ENCODE data around the gene SCFD2.
"Not testable (repeated sequence)": the region's sequence is repeated elsewhere in the genome, so short reads cannot be mapped to it uniquely, and the experiment has no call there.

Gene SCFD2

GRCh38 chr4:53267026-53267425 is 98.8 kb downstream of the SCFD2 start:
- DNase-seq = no peak
- Histone ChIP-seq H3K36me3 (ENCODE audit: control insufficient read depth in 4 of 4, insufficient read depth in 4 of 4, low read length in 3 of 4) (peaks cover 0 to 14% (median 9%) of the 10 kb centered on the region in 4 experiments), H3K9me3 (ENCODE audit: control extremely low read depth in 1 of 5, control insufficient read depth in 4 of 5, insufficient read depth in 2 of 5, low read depth in 1 of 5, low read length in 4 of 5) (peaks cover 0 to 13% (median 8%) of the 10 kb centered on the region in 5 experiments), H3K4me3 (ENCODE audit: control insufficient read depth in 1 of 7, extremely low read depth in 1 of 7, insufficient read depth in 4 of 7, low read depth in 2 of 7, low read length in 6 of 7) (no peak overlapping the region), H3K4me1 (ENCODE audit: control extremely low read depth in 1 of 4, control insufficient read depth in 4 of 4, insufficient read depth in 4 of 4, low read length in 3 of 4) (no peaks in the 10 kb centered on the region), H3K27ac (ENCODE audit: insufficient read depth in 1 of 2, low read depth in 1 of 2, low read length in 2 of 2, poor library complexity in 1 of 2, severe bottlenecking in 2 of 2) (no peak overlapping the region), H3K27me3 (replicated peaks in 2 of 5; ENCODE audit: control insufficient read depth in 4 of 5, insufficient read depth in 5 of 5, low read length in 4 of 5) (no peaks in the 10 kb centered on the region)
- ChIA-PET CTCF (no interaction called here), POLR2A (interaction anchor here (0.6 kb wide), 1 partner anchor 218 kb away, joined by 6 read pairs; no protein-coding TSS in a partner anchor)
- 100% methylated on average over 1 of the region's 4 CpGs for WGBS (ENCODE audit: insufficient coverage)

GRCh38 chr4:53255986-53256385 is 109.9 kb downstream of the SCFD2 start:
- POLR2A ChIA-PET; H3K27me3 ChIP-seq (replicated peaks in 2 of 5; ENCODE audit: control insufficient read depth in 4 of 5, insufficient read depth in 5 of 5, low read length in 4 of 5); H3K4me1 ChIP-seq (ENCODE audit: control extremely low read depth in 1 of 4, control insufficient read depth in 4 of 4, insufficient read depth in 4 of 4, low read length in 3 of 4); CTCF ChIA-PET; DNase-seq; H3K4me3 ChIP-seq (ENCODE audit: control insufficient read depth in 1 of 7, extremely low read depth in 1 of 7, insufficient read depth in 4 of 7, low read depth in 2 of 7, low read length in 6 of 7); H3K27ac ChIP-seq (ENCODE audit: insufficient read depth in 1 of 2, low read depth in 1 of 2, low read length in 2 of 2, poor library complexity in 1 of 2, severe bottlenecking in 2 of 2); H3K9me3 ChIP-seq (ENCODE audit: control extremely low read depth in 1 of 5, control insufficient read depth in 4 of 5, insufficient read depth in 2 of 5, low read depth in 1 of 5, low read length in 4 of 5); H3K36me3 ChIP-seq (ENCODE audit: control insufficient read depth in 4 of 4, insufficient read depth in 4 of 4, low read length in 3 of 4): not testable (repeated sequence)
- no CpG with 5 or more reads among the region's 31 CpGs for WGBS (ENCODE audit: insufficient coverage)

- Histone ChIP-seq H3K27me3 (replicated peaks in 2 of 5; ENCODE audit: control insufficient read depth in 4 of 5, insufficient read depth in 5 of 5, low read length in 4 of 5) (no peaks in the 10 kb centered on the region), H3K27ac (ENCODE audit: insufficient read depth in 1 of 2, low read depth in 1 of 2, low read length in 2 of 2, poor library complexity in 1 of 2, severe bottlenecking in 2 of 2) (no peak overlapping the region), H3K4me1 (ENCODE audit: control extremely low read depth in 1 of 4, control insufficient read depth in 4 of 4, insufficient read depth in 4 of 4, low read length in 3 of 4) (no peaks in the 10 kb centered on the region), H3K36me3 (ENCODE audit: control insufficient read depth in 4 of 4, insufficient read depth in 4 of 4, low read length in 3 of 4) (peaks cover 0 to 3% (median under 1%) of the 10 kb centered on the region in 4 experiments), H3K4me3 (ENCODE audit: control insufficient read depth in 1 of 7, extremely low read depth in 1 of 7, insufficient read depth in 4 of 7, low read depth in 2 of 7, low read length in 6 of 7) (no peak overlapping the region), H3K9me3 (ENCODE audit: control extremely low read depth in 1 of 5, control insufficient read depth in 4 of 5, insufficient read depth in 2 of 5, low read depth in 1 of 5, low read length in 4 of 5) (peaks cover 0 to 18% (median 0%) of the 10 kb centered on the region in 5 experiments)
- DNase-seq = no peak
- CTCF ChIA-PET = no interaction called here
- 94% methylated on average over 3 of the region's 5 CpGs for WGBS (ENCODE audit: insufficient coverage)
- POLR2A ChIA-PET = no interaction called here
Observed at GRCh38 chr4:53240573-53240972, 125.3 kb downstream of the SCFD2 start.

GRCh38 chr4:53238352-53238751 is 127.5 kb downstream of the SCFD2 start:
- WGBS (ENCODE audit: insufficient coverage) = no CpG with 5 or more reads among the region's 29 CpGs
- CTCF ChIA-PET; H3K4me3 ChIP-seq (ENCODE audit: control insufficient read depth in 1 of 7, extremely low read depth in 1 of 7, insufficient read depth in 4 of 7, low read depth in 2 of 7, low read length in 6 of 7); DNase-seq; H3K9me3 ChIP-seq (ENCODE audit: control extremely low read depth in 1 of 5, control insufficient read depth in 4 of 5, insufficient read depth in 2 of 5, low read depth in 1 of 5, low read length in 4 of 5); H3K27me3 ChIP-seq (replicated peaks in 2 of 5; ENCODE audit: control insufficient read depth in 4 of 5, insufficient read depth in 5 of 5, low read length in 4 of 5); H3K4me1 ChIP-seq (ENCODE audit: control extremely low read depth in 1 of 4, control insufficient read depth in 4 of 4, insufficient read depth in 4 of 4, low read length in 3 of 4); POLR2A ChIA-PET; H3K36me3 ChIP-seq (ENCODE audit: control insufficient read depth in 4 of 4, insufficient read depth in 4 of 4, low read length in 3 of 4); H3K27ac ChIP-seq (ENCODE audit: insufficient read depth in 1 of 2, low read depth in 1 of 2, low read length in 2 of 2, poor library complexity in 1 of 2, severe bottlenecking in 2 of 2): not testable (repeated sequence)

GRCh38 chr4:53237811-53238210 is 128.1 kb downstream of the SCFD2 start:
- CTCF ChIA-PET; H3K9me3 ChIP-seq (ENCODE audit: control extremely low read depth in 1 of 5, control insufficient read depth in 4 of 5, insufficient read depth in 2 of 5, low read depth in 1 of 5, low read length in 4 of 5); POLR2A ChIA-PET; H3K27me3 ChIP-seq (replicated peaks in 2 of 5; ENCODE audit: control insufficient read depth in 4 of 5, insufficient read depth in 5 of 5, low read length in 4 of 5); H3K27ac ChIP-seq (ENCODE audit: insufficient read depth in 1 of 2, low read depth in 1 of 2, low read length in 2 of 2, poor library complexity in 1 of 2, severe bottlenecking in 2 of 2); H3K4me1 ChIP-seq (ENCODE audit: control extremely low read depth in 1 of 4, control insufficient read depth in 4 of 4, insufficient read depth in 4 of 4, low read length in 3 of 4); DNase-seq; H3K36me3 ChIP-seq (ENCODE audit: control insufficient read depth in 4 of 4, insufficient read depth in 4 of 4, low read length in 3 of 4); H3K4me3 ChIP-seq (ENCODE audit: control insufficient read depth in 1 of 7, extremely low read depth in 1 of 7, insufficient read depth in 4 of 7, low read depth in 2 of 7, low read length in 6 of 7): not testable (repeated sequence)
- no CpG with 5 or more reads among the region's 26 CpGs for WGBS (ENCODE audit: insufficient coverage)

GRCh38 chr4:53236624-53237023 is 129.2 kb downstream of the SCFD2 start:
- H3K27ac ChIP-seq (ENCODE audit: insufficient read depth in 1 of 2, low read depth in 1 of 2, low read length in 2 of 2, poor library complexity in 1 of 2, severe bottlenecking in 2 of 2); POLR2A ChIA-PET; DNase-seq; CTCF ChIA-PET; H3K9me3 ChIP-seq (ENCODE audit: control extremely low read depth in 1 of 5, control insufficient read depth in 4 of 5, insufficient read depth in 2 of 5, low read depth in 1 of 5, low read length in 4 of 5); H3K36me3 ChIP-seq (ENCODE audit: control insufficient read depth in 4 of 4, insufficient read depth in 4 of 4, low read length in 3 of 4); H3K27me3 ChIP-seq (replicated peaks in 2 of 5; ENCODE audit: control insufficient read depth in 4 of 5, insufficient read depth in 5 of 5, low read length in 4 of 5); H3K4me3 ChIP-seq (ENCODE audit: control insufficient read depth in 1 of 7, extremely low read depth in 1 of 7, insufficient read depth in 4 of 7, low read depth in 2 of 7, low read length in 6 of 7): not testable (repeated sequence)
- WGBS (ENCODE audit: insufficient coverage) = no CpG with 5 or more reads among the region's 2 CpGs
- H3K4me1 ChIP-seq (ENCODE audit: control extremely low read depth in 1 of 4, control insufficient read depth in 4 of 4, insufficient read depth in 4 of 4, low read length in 3 of 4) = peaks cover 11 to 17% (median 13%) of the 10 kb centered on the region in 4 experiments

- ChIA-PET CTCF (no interaction called here), POLR2A (no interaction called here)
- H3K4me1 ChIP-seq (ENCODE audit: control extremely low read depth in 1 of 4, control insufficient read depth in 4 of 4, insufficient read depth in 4 of 4, low read length in 3 of 4) = peaks cover 11 to 17% (median 13%) of the 10 kb centered on the region in 4 experiments
- H3K36me3 ChIP-seq (ENCODE audit: control insufficient read depth in 4 of 4, insufficient read depth in 4 of 4, low read length in 3 of 4) = no peaks in the 10 kb centered on the region
- H3K4me3 ChIP-seq (ENCODE audit: control insufficient read depth in 1 of 7, extremely low read depth in 1 of 7, insufficient read depth in 4 of 7, low read depth in 2 of 7, low read length in 6 of 7) = no peak overlapping the region
- WGBS (ENCODE audit: insufficient coverage) = 100% methylated on average over 3 of the region's 4 CpGs
- DNase-seq = no peak
- no peak overlapping the region for H3K27ac ChIP-seq (ENCODE audit: insufficient read depth in 1 of 2, low read depth in 1 of 2, low read length in 2 of 2, poor library complexity in 1 of 2, severe bottlenecking in 2 of 2)
- H3K9me3 ChIP-seq (ENCODE audit: control extremely low read depth in 1 of 5, control insufficient read depth in 4 of 5, insufficient read depth in 2 of 5, low read depth in 1 of 5, low read length in 4 of 5) = no peaks in the 10 kb centered on the region
- no peaks in the 10 kb centered on the region for H3K27me3 ChIP-seq (replicated peaks in 2 of 5; ENCODE audit: control insufficient read depth in 4 of 5, insufficient read depth in 5 of 5, low read length in 4 of 5)
Observed at GRCh38 chr4:53235547-53235946, 130.3 kb downstream of the SCFD2 start.

Measured in common myeloid progenitor, CD34-positive (primary cell).